ENCODE measurements around the gene ANXA2. TPM values are rescaled to one million over a fixed set of nuclear protein-coding genes. Genes with fewer than 3 reads are reported as not detected.
A peak's percentile ranks its signal among the peaks of the same experiment; 100 is the strongest.

The ANXA2 gene
- total RNA-seq, 1 experiment from 2014 or later: 1,903 TPM

DNA sequence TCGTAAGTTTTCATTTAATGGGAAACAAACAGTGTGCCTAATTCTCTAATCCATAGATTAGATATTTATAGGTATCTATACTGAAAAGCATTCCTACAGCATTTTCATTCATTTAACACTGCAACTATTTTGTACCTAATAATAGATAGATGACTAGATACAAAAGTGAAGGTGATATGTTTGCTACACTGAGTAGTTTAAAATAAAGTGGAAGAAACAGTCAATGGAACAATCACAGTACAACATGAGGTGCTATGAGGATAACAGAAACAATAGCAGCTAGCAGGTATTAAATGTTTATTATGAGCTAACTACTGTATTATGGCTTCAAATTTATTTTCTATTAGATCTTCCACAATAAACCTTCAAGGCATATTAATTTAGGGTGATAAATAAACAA lies 31.1 kb upstream of the ANXA2 start:
- in situ Hi-C loops (cut with HindIII; ENCODE audit: low pct_unique_long_range_greater_than_20kb, low sequenced_read_pairs): no loop called here
- TF ChIP-seq TCF7L2 (IDR thresholded peaks at IDR 0.05; ENCODE audit: low read depth, low read length): no peak
- TF ChIP-seq, protein P1, sequence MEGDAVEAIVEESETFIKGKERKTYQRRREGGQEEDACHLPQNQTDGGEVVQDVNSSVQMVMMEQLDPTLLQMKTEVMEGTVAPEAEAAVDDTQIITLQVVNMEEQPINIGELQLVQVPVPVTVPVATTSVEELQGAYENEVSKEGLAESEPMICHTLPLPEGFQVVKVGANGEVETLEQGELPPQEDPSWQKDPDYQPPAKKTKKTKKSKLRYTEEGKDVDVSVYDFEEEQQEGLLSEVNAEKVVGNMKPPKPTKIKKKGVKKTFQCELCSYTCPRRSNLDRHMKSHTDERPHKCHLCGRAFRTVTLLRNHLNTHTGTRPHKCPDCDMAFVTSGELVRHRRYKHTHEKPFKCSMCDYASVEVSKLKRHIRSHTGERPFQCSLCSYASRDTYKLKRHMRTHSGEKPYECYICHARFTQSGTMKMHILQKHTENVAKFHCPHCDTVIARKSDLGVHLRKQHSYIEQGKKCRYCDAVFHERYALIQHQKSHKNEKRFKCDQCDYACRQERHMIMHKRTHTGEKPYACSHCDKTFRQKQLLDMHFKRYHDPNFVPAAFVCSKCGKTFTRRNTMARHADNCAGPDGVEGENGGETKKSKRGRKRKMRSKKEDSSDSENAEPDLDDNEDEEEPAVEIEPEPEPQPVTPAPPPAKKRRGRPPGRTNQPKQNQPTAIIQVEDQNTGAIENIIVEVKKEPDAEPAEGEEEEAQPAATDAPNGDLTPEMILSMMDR (IDR thresholded peaks at IDR 0.05): no peak
- no peak for TF ChIP-seq REST (IDR thresholded peaks at IDR 0.05; ENCODE audit: insufficient read depth in 1 of 2, low read depth in 2 of 2, low read length in 1 of 2)
- no peak for TF ChIP-seq SIN3A (IDR thresholded peaks at IDR 0.05; ENCODE audit: borderline replicate concordance, insufficient read depth, low read depth, low read length)
- no peak for TF ChIP-seq POLR2AphosphoS5 (IDR thresholded peaks at IDR 0.05; ENCODE audit: low read depth, low read length)
- H3K27ac ChIP-seq (ENCODE audit: low read length): no peak overlapping the region
- POLR2A ChIA-PET: no interaction called here
- no peaks in the 10 kb centered on the region for H3K27me3 ChIP-seq (ENCODE audit: control insufficient read depth, insufficient read depth, low read length)
- no peak overlapping the region for H3K4me3 ChIP-seq (ENCODE audit: low read depth in 2 of 2, low read length in 2 of 2)
- no peaks in the 10 kb centered on the region for H3K9me3 ChIP-seq (ENCODE audit: control insufficient read depth, insufficient read depth, low read depth, low read length)
- BruUV-seq (replicated peaks): no TSS peak
- H3K4me1 ChIP-seq (ENCODE audit: control insufficient read depth, insufficient read depth, low read length): no peaks in the 10 kb centered on the region
- ATAC-seq (no peak), DNase-seq (ENCODE audit: low read depth, low spot score) (no peak)
- CTCF ChIA-PET: no interaction called here
- intact Hi-C loops (cut with micrococcal nuclease; ENCODE audit: unreplicated experiment): no loop called here
- peaks cover 10% of the 10 kb centered on the region; the same call in 1 of the 2 replicates for H3K36me3 ChIP-seq (ENCODE audit: control insufficient read depth, insufficient read depth, low read length)

GRCh38 chr15:60426870-60427508 lies 29.2 kb upstream of the ANXA2 start:
- no peak for DNase-seq (ENCODE audit: low read depth, low spot score)
- TF ChIP-seq POLR2AphosphoS5 (IDR thresholded peaks at IDR 0.05; ENCODE audit: low read depth, low read length) (no peak), SIN3A (IDR thresholded peaks at IDR 0.05; ENCODE audit: borderline replicate concordance, insufficient read depth, low read depth, low read length) (no peak), REST (IDR thresholded peaks at IDR 0.05; ENCODE audit: insufficient read depth in 1 of 2, low read depth in 2 of 2, low read length in 1 of 2) (no peak), TCF7L2 (IDR thresholded peaks at IDR 0.05; ENCODE audit: low read depth, low read length) (no peak)
- TF ChIP-seq, protein P1 (IDR thresholded peaks at IDR 0.05): no peak
- no peaks in the 10 kb centered on the region for H3K9me3 ChIP-seq (ENCODE audit: control insufficient read depth, insufficient read depth, low read depth, low read length)
- H3K4me3 ChIP-seq (ENCODE audit: low read depth in 2 of 2, low read length in 2 of 2): no peak overlapping the region
- POLR2A ChIA-PET: interaction anchor here (0.6 kb wide), 2 partner anchors 25 to 34 kb away, joined by 3 to 8 read pairs; no protein-coding TSS in a partner anchor
- no TSS peak for BruUV-seq (replicated peaks)
- no peak overlapping the region for H3K27ac ChIP-seq (ENCODE audit: low read length)
- H3K4me1 ChIP-seq (ENCODE audit: control insufficient read depth, insufficient read depth, low read length): no peaks in the 10 kb centered on the region
- no peaks in the 10 kb centered on the region for H3K27me3 ChIP-seq (ENCODE audit: control insufficient read depth, insufficient read depth, low read length)
- peaks cover 17% of the 10 kb centered on the region; the same call in 1 of the 2 replicates for H3K36me3 ChIP-seq (ENCODE audit: control insufficient read depth, insufficient read depth, low read length)
- CTCF ChIA-PET: no interaction called here
- peak; percentile 60; the same call in 1 of the 2 replicates for ATAC-seq
- in situ Hi-C loops (cut with HindIII; ENCODE audit: low pct_unique_long_range_greater_than_20kb, low sequenced_read_pairs) (no loop called here), intact Hi-C loops (cut with micrococcal nuclease; ENCODE audit: unreplicated experiment) (no loop called here)

Measured in Panc1 (cell line).